Fibroblast of villous mesenchyme (primary cell): Measurements from ENCODE around the gene SLC19A2. TPM values are rescaled to one million over a fixed set of nuclear protein-coding genes. Genes with fewer than 3 reads are reported as not detected.

Experiments used
- DNase-seq: peaks from one replicate; pipeline ENCODE4 v3.0.0-alpha.2; 2010; ENCODE audit warnings: low read depth
- H3K4me3 ChIP-seq: 2 replicates; pipeline ENCODE4 v1.5.1; 2011; ENCODE audit warnings: low read depth, mild to moderate bottlenecking, low read length
- CTCF ChIP-seq: IDR thresholded peaks from 2 replicates; pipeline ENCODE4 v1.5.1; 2012; ENCODE audit warnings: low read depth, mild to moderate bottlenecking, low read length; ENCODE audit not compliant: insufficient read depth
- total RNA-seq: library from RNA; depleted of rRNA; stranded (reverse); fragments of >200 nt; gene quantifications from 2 replicates; pipeline ENCODE4 v1.2.3, GENCODE V29; 2012

Gene SLC19A2
- total RNA-seq, 1 donor, result 7.3 TPM

DNA sequence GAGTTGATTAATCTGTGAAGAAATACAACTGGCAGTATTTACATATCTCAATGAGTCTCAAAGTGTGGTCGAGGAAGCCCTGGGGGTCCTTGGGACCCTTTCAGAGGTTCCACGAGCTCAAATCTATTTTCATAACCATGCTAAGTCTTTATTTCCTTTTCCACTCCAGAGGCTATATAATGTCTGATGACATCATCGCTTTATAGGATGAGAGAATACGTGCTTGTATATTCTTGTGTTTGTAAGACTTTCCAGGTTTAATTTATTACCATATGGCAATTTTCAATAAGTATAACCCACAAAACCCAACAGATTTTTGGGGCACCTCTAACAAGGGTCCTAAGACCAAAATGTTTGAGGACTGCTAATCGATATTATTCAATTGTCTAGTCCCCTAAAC is 1.4 kb upstream of the SLC19A2 start:
- TF ChIP-seq CTCF, result no peak
- DNase-seq, result peak; percentile 61
- H3K4me3 ChIP-seq, result peak overlapping the region; percentile 76

GRCh38 chr1:169486281-169487051 is 722 bp upstream of the SLC19A2 start:
- peak overlapping the region; percentile 76 for H3K4me3 ChIP-seq
- DNase-seq, result peak; percentile 55
- no peak for TF ChIP-seq CTCF

GRCh38 chr1:169484683-169485430 is 887 bp downstream of the SLC19A2 start:
- H3K4me3 ChIP-seq, result peak overlapping the region; percentile 76
- no peak for TF ChIP-seq CTCF
- DNase-seq, result peak; percentile 89

DNA sequence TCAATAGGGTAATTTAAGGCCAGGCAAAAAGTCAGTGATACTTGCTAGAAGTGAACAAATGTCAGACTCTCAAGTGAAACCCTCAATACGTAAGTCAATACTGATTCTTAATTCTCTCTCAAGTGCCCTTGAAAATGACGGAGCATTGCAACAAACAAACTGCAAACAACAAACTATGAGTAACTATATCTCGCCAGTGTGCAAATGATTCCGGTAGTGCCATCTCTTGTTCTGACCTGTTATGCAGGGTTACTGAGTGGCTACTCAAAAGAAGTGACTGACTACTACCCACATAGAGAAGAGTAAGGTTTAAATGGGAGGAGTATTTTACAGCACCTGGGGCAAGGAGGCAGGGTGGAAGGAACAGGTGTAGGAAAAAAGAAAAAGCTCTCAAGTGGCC is 1.6 kb downstream of the SLC19A2 start:
- DNase-seq, result no peak
- no peak for TF ChIP-seq CTCF
- peak overlapping the region; percentile 76 for H3K4me3 ChIP-seq

DNA sequence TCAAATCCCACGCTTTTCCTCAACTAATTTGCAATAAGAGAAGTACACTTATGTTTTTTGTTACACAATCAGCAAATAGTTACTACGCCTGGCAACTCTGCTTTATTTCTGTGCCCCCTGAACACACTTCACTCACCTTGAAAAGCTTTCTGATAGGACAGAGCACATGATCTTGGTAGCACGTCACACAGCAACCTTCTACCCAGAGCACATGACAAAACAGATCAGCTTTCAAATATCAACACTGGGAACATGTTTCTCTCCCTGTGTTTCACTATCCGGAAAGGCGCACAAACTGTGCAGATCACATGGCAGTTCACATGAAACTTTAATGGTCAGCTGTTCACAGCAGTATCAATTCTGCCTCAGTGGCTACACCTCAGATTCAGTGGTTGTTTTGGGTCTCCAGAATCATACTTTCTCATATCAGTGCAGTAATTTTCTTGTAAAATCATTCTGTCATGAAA is 2.2 kb downstream of the SLC19A2 start:
- peak; percentile 90 for DNase-seq
- peak overlapping the region; percentile 76 for H3K4me3 ChIP-seq

GRCh38 chr1:169479363-169480066 is 6.2 kb downstream of the SLC19A2 start:
- no peak for TF ChIP-seq CTCF
- peak; percentile 57 for DNase-seq
- H3K4me3 ChIP-seq, result no peak overlapping the region

More for the DNA sequence above, 2.2 kb downstream of the SLC19A2 start:
- TF ChIP-seq CTCF, result no peak
